Activated naive CD4-positive, alpha-beta T cell (primary cell): ENCODE results near the gene MAPK8IP3.
A peak's percentile ranks its signal among the peaks of the same experiment; 100 is the strongest.

ENCODE experiments used
- DNase-seq, 4 experiments: peaks; one replicate each; lab custom pipeline; 2025; lab: John Stamatoyannopoulos, UW

Gene MAPK8IP3

DNA sequence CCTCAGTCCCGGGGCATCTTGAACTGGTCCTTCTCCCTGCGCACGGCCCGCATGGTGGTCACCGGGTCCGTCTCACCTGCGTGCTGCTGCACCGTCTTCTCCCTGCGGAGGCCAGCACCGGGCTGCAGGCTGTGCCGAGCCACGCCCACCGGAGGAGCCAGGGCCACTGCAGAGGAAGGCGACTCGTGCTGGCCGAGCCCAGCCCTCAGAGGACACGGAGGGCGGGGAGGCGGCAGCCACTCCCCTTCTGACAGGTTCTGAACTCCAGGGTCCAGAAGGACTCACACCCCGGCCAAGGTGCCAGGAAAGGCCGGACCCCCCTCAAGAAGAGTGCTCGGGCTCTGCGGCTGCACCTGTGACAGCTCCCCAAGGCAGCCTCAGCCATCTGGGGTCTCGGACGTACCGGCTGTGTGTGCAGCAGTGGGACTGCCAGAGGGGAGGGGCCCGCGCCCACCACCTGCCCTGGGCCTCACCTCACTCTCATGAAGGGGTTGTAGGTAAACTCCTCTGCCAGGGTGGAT, 103.3 kb downstream of the MAPK8IP3 start:
- DNase-seq: no peak

GRCh38 chr16:1810106-1810505, 104.1 kb downstream of the MAPK8IP3 start:
- no peak for DNase-seq

DNA sequence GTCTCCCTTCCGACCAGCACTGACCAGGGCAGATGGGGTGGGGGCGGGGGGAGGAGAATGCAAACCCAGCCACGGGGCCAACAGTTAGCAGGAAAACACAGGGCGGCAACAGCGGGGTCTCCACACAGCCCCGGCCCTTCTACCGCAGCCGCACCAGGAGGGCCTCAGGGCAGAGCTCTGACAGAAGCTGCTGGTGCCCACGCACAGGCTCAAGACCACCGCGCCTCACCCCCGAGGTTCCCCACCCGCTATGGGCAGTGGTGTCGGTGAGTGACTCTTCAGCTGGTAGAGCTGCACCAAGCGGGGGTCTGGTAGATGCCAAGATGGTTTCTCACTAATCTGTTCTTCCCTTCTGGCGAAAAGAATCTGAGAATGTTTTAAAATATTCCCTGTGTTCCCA, 104.5 kb downstream of the MAPK8IP3 start:
- no peak for DNase-seq

DNA sequence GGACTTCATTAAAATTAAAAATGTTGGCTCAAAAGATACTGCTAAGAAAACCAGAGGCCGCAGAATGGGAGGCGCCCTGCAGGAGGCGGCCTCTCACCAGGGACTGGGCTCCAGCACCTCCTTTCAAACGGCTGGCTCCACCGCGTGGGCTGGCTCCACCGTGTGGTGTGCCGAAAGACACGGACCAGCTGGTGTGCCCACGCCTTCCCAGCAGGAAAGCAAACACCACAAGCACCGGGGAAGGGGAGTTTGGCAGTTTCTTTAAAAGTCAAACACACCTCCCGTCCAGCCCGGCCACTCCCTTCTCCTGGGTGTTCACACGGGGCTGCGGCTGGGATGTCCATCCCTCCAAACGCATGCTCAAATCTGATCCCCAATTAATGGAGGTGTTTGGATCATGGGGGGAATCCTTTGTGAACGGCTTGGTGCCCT, 106.8 kb downstream of the MAPK8IP3 start:
- DNase-seq: peak in 2 of 4 experiments; percentile 24 to 55

- DNase-seq: no peak
Observed at GRCh38 chr16:1815461-1815860, 109.5 kb downstream of the MAPK8IP3 start.

GRCh38 chr16:1816396-1817275, 110.6 kb downstream of the MAPK8IP3 start:
- no peak for DNase-seq

- no peak for DNase-seq
Observed at GRCh38 chr16:1817276-1817589, 111.2 kb downstream of the MAPK8IP3 start.

- no peak for DNase-seq
Observed at GRCh38 chr16:1817716-1818115, 111.7 kb downstream of the MAPK8IP3 start.

- no peak for DNase-seq
Observed at GRCh38 chr16:1818204-1818872, 112.3 kb downstream of the MAPK8IP3 start.

- no peak for DNase-seq
Observed at GRCh38 chr16:1818873-1819525, 113.0 kb downstream of the MAPK8IP3 start.

DNA sequence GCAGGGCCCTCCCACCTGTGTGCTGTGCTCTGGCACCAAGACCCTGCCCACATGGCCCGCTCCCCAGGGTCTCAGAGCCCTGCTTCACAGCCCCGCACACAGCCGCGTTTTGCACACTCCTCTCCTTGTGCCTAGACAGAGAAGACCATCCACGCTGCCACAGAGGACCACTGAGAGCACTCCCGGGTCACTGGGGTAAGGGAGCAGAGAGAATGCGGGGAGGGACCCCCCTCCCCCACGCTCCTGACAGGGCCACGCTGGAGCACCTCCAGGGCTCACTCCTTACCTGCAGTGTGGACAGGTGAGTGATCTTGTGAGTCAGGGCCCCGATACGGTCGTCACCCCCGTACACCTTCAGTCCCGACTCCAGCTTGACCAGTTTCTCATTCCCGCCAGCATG, 113.6 kb downstream of the MAPK8IP3 start:
- no peak for DNase-seq
